8988T (cell line): Measurements from ENCODE around the gene HERC4.
"Not testable (repeated sequence)": the region's sequence is repeated elsewhere in the genome, so short reads cannot be mapped to it uniquely, and the experiment has no call there.

Source experiments
- DNase-seq: peaks from one replicate; pipeline ENCODE4 v3.0.0; 2011

Gene HERC4

GRCh38 chr10:68090586-68090985, 15.5 kb upstream of the HERC4 start:
- DNase-seq = no peak

DNA sequence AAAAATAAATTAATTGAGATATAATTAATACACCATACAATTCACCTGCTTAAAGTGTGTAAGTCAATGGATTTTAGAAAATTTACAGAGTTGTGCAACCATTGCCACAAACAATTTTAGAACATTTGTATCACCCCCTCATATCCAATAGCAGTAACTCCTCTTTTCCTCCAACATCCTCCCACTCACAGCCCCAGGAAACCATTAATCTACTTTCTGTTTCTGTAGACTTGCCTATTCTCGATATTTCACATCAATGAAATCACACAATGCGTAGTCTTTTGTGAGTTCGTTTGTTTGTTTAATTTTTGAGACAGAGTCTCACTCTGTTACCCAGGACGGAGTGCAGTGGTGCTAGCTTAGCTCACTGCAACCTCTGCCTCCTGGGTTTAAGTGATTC, 13.7 kb upstream of the HERC4 start:
- no peak for DNase-seq

DNA sequence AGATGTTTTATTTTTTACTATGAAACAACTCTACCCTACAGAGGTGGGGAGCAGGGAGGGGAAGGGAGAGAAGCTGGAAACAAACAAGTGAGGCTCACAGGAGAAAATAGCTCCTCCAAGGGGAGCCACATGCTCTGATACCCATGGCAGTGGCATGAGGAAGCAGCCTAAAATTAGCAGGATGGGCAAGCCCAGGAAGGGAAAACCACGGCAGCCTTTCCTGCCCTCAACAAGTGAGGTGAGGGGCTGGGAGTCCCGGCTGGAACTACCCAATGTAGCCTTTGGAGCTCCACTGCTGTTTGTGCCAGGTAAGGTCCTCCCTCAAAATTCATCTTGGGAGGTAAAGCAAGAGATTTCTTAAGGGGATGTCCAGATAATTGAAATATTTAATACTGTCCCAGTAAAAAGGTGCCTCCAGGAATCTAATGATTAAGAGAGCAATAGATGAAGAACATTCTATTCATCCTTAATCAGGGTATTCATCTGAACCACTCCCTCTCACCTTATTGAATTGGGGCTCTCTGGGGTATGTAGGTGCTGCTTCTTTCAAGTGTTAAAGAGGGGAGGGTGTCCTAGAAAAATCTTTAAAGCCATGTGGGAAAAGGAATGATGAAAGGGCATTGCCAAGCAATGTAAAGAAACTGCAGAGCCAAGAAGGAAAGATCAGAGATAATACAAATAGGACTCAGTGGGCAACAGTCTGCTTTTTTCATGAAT, 12.8 kb upstream of the HERC4 start:
- DNase-seq = no peak

DNA sequence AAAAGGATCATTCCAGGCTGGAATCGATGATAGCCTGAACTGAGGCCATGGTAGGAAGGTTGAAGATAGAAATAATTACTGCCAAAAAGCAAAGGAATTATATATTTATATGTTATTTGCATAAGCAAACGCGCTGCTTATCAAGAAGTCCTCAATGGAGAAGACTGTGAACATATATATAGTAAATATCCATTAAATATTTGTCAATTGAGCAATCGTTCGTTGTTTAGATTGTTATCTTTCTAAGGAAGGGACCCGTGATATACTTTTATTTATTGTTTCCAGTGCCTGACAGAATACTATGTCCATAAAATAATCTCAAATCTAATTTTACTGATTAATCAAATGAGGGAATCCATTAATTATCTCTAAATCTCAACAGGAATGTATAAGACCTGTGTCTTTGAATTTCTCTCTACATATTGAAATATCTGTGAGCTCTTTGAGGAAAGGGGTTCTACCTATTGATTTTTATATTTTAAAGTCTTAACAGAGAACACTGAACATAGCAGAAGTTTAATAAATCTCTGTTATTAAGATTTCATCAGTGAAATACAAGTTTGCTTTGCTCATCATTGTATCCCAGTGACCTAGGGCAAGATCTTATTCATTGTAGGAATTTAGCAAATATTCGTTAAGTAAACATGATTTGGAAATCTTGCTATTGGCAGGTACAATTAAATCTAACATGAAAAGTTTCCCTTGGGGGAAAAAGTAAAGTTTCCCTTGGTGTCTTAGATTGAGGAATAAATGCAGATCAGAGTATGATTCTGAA, 12.0 kb upstream of the HERC4 start:
- DNase-seq = no peak

DNA sequence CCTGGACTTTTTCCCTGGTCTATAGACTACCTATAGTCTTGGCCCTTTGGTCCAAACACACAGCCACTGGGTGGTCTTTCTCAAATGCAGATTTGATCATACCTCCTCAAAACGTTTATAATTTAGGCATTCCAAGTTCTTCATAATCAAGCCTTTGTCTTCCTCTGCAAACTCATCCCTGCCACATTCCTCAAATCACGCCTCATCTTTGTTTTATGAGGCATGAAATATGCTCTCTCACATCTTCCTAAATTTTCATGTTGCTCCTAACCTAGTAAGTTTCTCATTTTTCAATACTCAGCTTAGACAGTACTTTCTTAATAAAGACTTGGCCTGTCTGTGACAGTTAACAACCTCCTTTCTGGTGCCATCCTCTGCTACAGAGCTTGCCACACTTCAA, 10.9 kb upstream of the HERC4 start:
- DNase-seq = no peak

DNA sequence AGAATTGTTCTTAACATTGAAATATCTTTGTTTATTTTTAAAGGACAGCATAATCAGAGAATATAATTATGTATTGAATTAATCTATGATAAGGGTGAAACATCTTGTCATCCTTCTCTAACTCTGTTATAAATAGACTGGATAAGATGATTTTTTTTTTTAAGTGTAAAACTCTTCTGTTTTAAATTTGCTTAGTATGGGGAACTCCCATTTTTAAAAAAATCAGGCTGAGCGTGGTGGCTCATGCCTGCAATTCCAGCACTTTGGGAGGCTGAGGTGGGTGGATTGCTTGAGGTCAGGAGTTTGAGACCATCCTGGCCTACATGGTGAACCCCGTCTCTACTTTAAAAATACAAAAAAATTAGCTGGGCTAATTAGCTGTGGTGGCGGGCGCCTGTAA, 9.4 kb upstream of the HERC4 start:
- DNase-seq = no peak

DNA sequence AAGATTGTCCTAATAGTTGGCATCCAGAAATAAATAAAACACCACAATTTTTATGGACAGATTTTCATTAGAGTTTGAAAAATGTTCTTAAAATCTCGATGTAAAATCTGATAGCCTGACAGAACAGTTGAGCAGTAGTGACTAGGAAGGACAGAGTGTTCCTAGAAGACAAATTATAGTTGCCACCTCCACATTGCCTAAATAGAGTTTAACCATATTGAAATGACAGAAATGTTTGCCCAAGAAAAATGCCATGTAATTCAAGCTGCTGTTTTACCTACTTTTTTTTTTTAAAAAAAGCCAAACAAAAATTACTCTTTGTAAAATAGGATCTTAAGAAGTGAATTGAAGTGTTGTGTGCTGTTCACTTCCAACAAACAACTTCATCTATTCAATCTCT, 8.9 kb upstream of the HERC4 start:
- DNase-seq = no peak

GRCh38 chr10:68082872-68083271, 7.8 kb upstream of the HERC4 start:
- no peak for DNase-seq

DNA sequence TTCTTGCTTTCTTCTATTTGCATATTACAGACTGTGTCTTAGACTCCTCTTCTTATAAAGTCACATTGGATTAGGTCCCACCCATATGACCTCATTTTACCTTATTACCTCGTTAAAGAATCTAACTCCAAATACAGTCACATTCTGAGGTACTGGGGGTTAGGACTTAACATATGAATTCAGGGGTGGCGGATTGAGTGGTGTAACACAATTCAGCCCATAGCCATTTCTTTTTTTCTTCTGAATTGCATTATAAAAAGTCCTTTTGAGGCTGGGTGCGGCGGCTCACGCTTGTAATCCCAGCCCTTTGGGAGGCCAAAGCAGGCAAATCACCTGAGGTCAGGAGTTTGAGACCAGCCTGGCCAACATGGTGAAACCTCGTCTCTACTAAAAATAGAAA, 6.8 kb upstream of the HERC4 start:
- DNase-seq = no peak

DNA sequence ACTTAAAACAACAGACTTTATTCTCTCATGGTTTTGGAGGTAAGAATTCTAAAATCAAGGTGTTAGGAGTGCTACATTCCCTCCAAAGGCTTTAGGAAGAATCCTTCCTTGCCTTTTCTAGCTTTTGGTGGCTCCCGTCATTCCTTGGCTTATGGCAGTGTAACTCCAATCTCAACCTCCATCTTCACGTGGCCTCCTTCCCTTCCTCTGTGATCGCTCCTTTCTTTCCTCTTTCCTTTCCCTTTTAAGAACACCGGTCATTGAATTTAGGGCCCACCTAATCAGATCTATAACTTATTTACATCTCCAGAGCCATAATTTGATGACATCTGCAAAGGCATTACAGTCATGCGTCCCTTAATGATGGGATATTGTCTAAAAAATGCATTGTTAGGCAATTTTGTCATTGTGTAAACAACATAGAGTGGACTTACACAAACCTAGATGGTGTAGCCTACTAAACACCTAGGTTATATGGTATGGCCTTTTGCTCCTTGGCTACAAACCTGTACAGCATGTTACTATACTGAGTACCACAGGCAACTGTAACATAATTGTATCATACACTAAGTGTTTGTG, 5.9 kb upstream of the HERC4 start:
- DNase-seq = no peak

DNA sequence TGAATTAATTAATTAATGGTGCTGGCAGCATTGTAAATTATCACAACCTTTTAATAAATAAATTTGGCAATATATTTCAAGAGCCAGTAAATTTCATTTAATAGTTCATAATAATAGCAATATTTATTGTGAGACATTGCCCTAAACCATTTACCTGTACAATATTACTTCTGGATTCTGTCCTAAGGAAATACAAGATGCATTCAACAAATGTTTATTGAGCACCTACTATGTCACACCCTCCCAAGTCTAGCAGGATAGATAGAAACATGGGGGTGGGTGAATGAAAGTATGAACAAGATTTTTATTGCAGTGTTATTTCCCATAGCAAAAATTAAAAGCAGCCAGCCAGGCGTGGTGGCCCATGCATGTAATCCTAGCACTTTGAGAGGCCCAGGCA, 4.4 kb upstream of the HERC4 start:
- no peak for DNase-seq

- DNase-seq = no peak
These were observed 1.9 kb upstream of the HERC4 start for GRCh38 chr10:68077026-68077425.

GRCh38 chr10:68076081-68076480, 998 bp upstream of the HERC4 start:
- not testable (repeated sequence) for DNase-seq

DNA sequence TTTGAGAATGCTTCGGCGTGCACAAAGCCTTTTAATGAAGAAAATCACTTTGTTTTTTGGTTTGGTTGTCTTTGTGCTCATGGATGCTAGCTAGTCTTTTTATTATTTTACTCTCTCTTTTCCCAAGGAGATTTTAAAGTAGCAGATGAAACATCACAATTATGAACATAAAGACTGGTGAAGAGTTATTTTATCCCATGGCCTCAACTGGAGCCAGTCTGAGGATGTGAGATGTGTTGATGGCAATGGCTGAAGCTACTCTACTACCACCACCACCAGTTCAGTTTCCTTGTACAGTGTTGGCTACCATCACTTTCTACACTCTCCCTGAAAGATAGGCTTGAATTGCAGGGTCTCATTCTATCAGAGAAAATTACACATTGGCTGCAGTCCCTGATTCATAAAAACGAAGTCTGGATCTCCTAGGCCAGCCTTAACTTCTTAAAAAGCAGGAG, 494 bp upstream of the HERC4 start:
- no peak for DNase-seq

DNA sequence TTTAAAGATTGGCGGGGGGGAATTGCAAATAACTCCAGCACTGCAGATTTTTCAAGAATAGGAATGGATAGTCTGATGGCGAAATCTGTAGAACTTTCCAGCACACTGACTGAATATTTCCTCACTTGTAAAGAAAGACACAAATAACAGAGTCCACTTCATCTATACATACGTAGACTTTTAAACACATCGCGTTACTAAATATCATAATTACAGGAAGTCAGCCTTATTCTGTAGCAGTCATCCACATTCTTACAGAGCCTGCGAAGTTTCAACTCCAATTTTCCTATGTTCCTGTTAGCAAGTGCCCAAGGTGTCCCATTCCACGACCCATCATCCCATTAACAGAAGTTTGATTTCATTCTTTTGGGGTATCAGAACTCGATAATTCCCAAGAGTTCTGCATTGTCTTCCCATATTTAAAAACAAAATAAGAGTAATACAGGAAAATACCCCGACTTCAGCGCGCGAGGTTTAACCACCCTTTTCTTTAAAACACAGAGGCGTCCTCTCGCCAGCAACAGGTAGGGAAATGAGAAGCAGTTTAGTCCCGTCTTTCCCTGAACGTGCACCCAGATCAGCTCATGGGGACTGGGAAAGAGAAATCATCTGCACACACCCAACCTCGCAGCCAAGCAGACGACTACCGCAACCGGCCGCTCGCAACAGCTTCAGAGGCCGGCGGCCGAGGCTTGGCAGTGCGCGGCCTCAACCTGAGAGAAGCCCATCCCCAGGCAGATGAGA, 880 bp downstream of the HERC4 start:
- DNase-seq = no peak

- no peak for DNase-seq
These were observed 1.5 kb downstream of the HERC4 start for GRCh38 chr10:68073631-68074030.

DNA sequence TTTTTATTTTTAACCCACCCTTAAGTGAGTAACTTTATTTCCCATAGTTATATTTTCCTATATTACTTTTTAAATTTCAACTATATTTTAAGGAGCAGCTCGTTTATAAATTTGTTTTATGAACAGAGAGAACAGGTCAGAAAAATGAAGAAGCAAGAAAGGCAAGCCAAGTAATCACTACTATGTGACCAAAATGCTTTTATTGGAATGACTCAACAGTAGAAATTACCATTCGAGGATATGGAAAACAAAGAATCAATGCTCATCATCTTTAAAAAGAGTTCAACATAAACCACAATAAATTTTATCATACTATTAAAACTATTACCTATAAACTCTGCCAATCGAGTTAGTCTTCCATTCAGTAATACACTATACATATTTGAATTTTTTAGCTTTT, 7.6 kb downstream of the HERC4 start:
- no peak for DNase-seq

DNA sequence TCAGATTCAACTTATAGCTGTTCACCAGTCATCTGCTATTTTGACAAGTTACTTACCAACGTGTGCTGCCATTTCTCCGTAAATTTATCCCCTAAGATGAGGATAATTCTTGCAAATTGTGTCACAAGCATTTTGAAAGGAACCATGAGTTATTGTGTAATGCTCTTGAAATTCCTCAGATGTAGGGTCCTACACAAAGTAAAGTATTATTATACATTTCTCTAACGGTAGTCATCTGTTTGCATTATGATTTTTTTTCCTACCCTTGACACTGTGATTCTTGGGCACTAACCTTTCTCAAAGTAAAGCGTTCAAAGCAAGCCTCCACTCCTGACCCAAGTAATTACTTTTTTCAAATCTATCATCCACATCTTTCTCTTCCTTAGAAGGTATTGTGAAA, 8.1 kb downstream of the HERC4 start:
- DNase-seq = no peak

DNA sequence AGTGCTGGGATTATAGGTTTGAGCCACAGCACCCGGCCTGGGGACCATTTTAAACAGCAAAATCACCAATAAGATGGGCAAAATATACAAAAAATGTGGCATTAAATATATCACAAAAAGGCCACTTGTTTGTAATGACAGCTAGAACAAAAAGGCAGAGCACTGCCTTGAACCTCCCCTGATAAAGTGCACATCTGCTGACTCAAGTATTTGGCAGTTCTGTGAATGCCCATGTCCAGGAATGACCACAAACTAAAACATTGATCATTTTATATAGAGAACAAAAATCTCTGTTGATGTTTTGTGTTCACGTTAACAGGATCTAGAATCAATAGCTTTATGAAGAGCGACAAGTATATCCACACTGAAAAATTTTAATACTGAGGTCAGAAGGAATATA, 21.5 kb downstream of the HERC4 start:
- no peak for DNase-seq

DNA sequence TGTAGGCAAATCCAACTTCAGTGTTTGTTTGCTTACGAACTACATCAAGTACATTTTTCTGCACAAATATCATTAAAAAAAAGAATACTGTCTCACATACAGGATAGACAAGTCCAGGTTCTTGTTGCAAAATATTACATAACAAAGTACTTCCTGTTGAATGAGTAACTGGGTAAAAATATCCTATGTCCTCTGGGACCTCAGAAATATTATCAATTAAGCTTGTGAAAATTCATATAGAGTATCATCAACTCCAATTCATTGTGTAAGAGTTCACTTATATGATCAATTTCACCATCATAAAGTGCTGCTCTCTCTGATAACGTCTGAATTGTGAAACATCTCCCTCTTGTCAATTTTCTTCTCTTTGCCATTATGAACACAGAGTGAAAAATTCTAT, 22.6 kb downstream of the HERC4 start:
- DNase-seq = no peak

DNA sequence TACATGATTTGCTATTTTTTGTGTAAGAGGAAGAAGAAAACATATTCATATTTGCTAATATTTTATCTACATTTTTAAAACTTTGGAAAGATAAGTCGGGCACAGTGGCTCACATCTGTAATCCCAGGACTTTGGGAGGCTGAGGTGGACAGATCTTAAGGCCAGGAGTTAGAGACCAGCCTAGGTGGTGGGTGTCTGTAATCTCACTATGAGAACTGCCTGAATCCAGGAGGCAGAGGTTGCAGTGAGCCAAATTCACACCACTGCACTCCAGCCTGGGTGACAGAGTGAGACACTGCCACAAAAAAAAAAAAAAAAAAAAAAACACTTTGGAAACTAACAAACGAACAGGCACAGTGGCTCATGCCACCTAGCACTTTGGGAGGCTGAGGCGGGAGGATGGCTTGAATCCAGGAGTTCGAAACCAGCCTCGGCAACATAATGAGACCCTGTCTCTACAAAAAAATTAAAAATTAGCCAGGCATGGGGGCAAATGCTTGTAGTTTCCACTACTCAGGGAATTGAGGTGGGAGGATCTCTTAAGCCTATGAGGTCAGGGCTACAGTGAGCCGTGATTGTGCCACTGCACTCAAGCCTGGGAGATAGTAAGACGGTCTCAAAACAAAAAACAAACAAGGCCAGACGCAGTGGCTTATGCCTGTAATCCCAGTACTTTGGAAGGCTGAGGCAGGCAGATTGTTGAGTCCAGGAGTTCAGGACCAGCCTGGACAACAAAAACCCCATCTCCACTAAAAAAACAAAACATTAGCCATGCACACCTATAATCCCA, 25.6 kb downstream of the HERC4 start:
- DNase-seq = no peak

GRCh38 chr10:68047554-68048327, 27.3 kb downstream of the HERC4 start:
- no peak for DNase-seq
